ENCODE measurements around the gene GPR135.

The GPR135 gene

DNA sequence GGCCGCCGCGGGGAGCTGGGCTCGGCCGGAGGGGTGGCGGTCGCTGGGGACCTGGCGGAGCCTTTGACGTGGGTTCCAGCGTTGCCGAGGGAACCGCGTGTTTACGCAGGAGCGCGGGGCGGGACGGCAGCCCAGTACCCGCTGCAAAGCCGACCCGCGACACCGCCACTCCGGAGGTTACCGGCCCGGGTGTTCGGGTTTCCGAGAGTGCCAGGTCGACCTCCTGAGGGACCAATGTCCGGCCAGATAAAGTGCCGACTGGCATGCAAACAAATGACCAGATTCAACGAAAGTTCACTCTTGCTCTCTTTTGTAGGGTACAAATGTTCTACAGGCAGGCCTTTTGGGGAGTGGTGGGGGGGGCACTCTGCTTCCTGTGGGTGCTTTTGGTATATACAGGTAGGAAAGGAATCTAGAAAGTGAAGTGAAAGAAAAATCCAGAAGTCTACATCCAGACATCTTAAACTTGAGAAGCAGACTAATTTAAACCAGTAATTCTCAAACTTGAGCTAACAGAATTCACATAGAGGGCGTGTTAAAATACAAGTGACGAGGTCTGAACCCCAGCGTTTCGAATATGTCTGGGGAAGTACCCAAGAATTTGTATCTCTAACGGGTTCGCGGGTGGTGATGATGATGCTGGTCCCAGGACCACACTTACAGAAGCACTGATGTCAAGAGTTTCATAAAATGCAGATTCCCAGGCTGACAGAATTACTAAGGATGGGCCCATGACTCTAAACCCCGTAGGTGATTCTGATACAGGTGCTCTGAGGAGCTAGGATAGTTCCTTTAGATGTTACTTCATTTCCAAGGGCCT is at the start of gene GPR135:
TSS of gene GPR135 (minus strand) at position 65 of the 820 bp plus-strand sequence. CDS start 154 bp downstream, outside the sequence.
- no peak for DNase-seq

GRCh38 chr14:59511916-59512575 is 46.9 kb upstream of the GPR135 start:
- DNase-seq = no peak

DNA sequence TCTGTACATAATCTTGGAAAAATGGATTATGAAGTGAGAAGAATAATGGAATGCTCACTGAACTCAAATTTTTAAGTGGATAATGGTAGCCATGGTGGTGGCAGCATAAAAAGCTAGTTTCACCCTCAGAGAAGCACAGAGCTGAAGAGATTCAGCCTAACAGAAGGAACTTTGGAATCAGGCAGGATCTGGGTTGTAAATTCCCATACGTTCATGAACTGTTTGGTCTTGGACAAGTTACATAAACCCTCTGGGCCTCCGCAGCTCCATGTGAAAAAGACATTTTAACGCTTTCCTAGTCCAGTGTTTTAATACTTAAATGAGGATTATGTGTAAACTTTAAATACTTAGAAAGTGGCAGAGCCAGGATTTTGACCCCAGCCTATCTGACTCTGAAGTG is 45.8 kb upstream of the GPR135 start:
- DNase-seq = no peak

GRCh38 chr14:59510001-59510400 is 44.8 kb upstream of the GPR135 start:
- no peak for DNase-seq

DNA sequence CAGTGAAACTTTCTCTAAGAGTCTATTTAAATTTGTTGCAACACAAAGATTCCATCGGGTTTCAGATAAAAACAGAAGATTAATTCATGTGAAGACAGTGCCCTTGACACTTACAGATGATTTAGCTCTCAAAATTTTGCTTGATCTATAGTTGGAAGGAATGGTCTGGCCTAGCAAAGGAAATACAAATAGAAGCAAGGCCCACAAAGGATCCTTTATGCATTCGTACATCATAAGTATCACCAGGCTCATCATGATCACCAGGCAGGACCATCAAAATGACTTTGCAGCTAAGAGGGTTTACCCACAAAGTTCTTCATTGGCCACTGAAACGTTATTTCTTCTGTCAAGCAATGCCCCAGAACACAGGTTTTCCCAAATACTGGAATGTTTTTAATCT is 43.9 kb upstream of the GPR135 start:
- no peak for DNase-seq

- no peak for DNase-seq
Measured at GRCh38 chr14:59507752-59508103, 42.5 kb upstream of the GPR135 start.

GRCh38 chr14:59507063-59507751 is 42.0 kb upstream of the GPR135 start:
- DNase-seq = peak; percentile 93

DNA sequence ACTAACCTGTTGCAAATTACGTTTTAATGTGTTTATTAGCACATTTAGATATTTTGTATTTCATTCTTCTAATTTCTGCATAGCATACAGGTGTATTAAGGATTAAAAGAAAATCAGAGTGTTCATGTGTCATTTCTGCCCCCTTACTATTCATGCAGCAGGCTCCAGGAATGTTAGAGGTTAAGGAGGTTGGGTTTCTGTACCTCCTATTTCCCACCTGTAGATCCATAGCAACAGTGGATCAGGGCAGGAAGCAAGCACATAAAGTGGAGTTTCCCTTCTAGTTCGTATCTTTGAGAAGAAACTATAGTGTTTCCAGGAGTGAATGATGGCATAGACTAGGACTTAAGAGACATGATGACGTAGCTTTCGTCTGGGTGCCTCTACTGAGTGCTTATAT is 38.1 kb upstream of the GPR135 start:
- no peak for DNase-seq

- DNase-seq = no peak
Measured at GRCh38 chr14:59500732-59501131, 35.6 kb upstream of the GPR135 start.

- no peak for DNase-seq
Measured at GRCh38 chr14:59492384-59492783, 27.2 kb upstream of the GPR135 start.

- no peak for DNase-seq
Measured at GRCh38 chr14:59490756-59491155, 25.6 kb upstream of the GPR135 start.

- DNase-seq = no peak
Measured at GRCh38 chr14:59484639-59485175, 19.5 kb upstream of the GPR135 start.

DNA sequence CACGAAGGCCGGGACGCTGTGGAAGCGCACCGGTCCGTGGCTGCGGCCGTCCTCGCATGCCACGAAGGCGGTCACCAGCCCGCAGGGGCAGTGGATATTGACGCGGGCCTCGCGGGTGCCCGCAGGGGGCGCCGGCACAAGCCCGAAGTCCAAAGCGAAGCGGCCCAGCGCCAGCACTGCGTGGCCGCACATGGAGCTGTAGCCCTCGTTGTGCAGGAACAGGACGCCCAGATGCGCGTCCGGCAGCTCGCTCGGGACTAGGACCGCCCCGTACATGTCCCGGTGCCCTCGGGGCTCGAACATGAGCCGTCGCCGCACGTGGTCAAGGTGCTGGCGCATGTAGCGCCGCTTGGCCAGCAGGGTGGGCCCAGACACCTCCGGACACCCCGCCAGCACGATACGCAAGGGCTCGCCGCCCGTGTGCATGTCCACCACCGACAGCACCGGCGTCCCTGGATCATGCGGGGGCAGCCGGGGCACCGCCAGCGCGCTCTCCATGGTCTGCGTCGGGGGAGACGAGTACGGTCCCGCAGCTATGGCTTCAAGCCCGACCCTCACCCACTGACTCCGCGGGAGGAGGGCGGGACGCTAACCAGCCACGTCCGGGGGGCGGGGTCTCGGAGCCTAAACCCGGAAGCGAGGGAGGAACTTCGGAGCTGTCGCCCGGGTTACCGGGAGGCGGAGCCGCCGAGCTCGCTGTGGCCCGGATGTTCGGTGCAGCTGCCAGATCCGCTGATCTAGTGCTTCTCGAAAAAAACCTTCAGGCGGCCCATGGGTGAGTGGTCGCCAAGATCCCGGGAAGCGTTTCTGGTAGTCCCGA is 18.8 kb upstream of the GPR135 start, which contains the start of the genes JKAMP and L3HYPDH:
TSS of gene JKAMP (plus strand) at position 699 of the 820 bp plus-strand sequence. CDS start at position 772, 73 bp downstream.
TSS of gene L3HYPDH (minus strand) at position 590 of the 820 bp plus-strand sequence. CDS start at position 498, 92 bp downstream.
- DNase-seq = peak; percentile 100

- DNase-seq = no peak
Measured at GRCh38 chr14:59483363-59483762, 18.2 kb upstream of the GPR135 start.

DNA sequence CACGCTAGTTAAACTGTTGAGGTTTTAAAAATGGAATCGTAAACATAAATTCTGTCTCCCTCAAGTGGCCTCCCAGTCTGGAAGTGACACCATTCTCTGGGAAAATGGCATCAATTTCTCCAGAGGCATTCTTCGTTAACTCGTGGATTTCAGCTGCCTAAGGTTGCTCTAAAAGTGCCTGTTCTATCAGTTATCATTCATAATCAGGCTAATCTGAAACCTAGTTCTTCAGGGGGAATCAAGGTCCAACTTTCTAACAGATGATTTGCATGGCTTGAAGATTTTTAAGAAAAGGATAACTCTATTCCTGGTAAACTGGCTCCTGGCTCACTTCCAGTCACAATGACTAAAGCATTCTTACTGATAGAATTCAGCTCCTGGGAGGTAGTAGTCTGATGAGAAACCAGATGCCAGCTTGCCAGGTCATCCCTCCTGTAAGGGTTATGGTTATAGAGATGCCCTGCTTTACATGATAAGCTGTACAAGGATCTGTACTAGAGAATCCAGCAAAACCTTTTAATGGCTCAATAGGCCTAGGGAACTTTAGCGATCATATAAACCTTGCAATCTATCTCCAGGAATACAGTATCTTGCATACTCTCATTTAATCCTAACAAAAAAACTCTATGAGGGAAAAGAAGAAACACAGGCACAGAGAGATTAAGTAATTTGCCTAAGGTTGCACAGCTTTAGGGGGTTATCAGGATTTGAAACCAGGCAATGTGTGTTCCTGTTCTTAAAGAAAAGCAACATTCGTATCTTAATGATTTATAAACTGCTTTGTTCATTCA is 17.6 kb upstream of the GPR135 start:
- peak; percentile 51 for DNase-seq

GRCh38 chr14:59481871-59482540 is 16.8 kb upstream of the GPR135 start:
- no peak for DNase-seq

DNA sequence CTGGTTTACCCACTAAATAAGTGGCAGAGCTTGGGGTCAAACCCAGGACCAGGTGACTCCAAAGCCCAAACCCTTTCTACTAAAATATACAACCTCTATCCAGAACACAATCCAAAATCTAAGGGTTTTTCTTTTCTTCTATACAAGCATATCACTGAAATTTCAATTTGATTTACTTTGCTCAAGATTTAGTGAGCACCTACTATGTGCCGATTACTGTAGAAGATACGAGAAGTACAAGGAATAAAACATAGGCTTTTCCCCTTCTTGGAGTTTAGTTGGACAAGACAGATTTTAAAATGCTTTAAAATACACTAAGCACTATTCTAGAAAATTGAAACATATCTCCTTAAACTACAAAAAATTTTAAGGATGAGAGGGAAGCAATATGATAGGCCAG is 16.2 kb upstream of the GPR135 start:
- no peak for DNase-seq

- no peak for DNase-seq
Measured at GRCh38 chr14:59480166-59480565, 15.0 kb upstream of the GPR135 start.

DNA sequence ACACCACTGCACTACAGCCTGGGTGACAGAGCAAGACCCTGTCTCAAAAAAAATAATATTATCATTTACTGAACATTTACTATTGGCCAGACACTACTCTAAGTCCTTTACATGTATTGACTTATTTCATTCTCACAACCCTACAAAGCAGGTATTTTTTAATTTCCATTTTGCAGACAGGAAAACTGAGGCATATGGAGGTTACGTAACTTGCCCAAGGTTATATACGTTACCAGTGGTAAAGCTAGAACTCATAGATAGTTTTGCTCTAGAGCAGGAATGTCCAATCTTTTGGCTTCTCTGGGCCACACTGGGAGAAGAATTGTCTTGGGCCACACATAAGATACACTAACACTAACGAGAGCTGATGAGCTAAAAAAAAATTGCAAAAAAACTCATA is 13.4 kb upstream of the GPR135 start:
- no peak for DNase-seq

DNA sequence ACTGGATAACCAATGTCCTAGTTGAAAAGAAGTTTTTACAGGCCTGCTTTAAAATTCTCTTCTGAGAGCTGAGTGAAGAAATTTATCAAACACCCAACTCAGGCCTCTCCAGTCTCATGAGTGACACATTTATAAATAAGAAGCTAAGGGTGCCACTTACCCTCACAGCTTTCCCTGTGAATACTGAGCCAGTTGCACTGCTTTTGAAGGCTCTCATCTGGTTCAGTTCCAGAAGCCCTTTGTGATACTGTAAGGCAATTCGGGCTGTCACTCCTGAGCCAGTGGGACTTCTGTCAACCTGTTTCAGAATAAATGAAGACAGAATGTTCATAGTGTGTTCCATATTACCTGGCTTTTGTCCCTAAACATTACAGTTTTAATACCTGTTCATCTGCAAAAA is 10.5 kb upstream of the GPR135 start:
- DNase-seq = no peak

- no peak for DNase-seq
Measured at GRCh38 chr14:59474172-59474571, 9.0 kb upstream of the GPR135 start.

Data from NCI-H2107 (cell line).